HG03159 (cell line): Measurements from ENCODE around the gene HACD4.

Source experiments
- ATAC-seq: cut with Tn5 transposase; IDR thresholded peaks from one replicate; pipeline ENCODE4 v1.9.1; 2021; ENCODE audit warnings: mild to moderate bottlenecking, moderate library complexity; ENCODE audit not compliant: unreplicated experiment

Gene HACD4, protein sequence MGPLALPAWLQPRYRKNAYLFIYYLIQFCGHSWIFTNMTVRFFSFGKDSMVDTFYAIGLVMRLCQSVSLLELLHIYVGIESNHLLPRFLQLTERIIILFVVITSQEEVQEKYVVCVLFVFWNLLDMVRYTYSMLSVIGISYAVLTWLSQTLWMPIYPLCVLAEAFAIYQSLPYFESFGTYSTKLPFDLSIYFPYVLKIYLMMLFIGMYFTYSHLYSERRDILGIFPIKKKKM

DNA sequence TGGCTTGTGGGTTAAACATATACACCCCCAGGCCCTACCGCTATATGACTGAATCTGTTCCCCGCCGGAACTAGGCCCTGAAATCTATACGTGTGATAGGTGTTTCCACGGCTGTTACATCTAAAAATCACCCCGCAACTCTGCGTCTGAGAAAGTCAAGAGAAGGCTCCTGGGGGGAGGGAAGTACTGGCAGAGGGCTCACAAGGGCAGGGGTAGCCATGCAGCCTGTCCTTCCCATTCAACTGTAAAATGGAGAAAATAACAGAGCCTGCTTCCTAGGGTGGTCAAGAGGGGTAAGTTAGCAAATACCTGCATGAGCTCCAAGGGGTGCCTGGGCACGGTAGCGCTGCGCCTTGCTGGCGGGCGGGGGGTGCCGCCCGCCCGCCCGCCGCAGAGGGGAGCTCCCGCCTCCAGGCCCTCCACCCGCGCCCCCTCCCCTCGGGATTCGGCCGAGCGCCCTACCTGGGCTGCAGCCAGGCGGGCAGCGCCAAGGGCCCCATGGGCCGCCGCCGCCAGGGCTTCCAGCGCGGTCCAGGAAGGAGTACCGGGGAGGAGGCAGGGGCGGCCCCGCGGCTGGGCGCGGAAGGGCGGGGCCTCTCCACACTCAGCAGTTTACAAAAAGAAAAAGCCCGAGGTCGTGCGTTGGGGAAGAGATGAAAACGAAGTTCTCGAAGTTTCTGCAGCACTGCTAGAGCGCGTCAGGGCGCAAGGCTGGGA lies at the start of gene HACD4:
TSS of gene HACD4 (minus strand) at position 550 of the 717 bp plus-strand sequence. CDS start at position 500, 50 bp downstream.
- ATAC-seq: peak; percentile 70

DNA sequence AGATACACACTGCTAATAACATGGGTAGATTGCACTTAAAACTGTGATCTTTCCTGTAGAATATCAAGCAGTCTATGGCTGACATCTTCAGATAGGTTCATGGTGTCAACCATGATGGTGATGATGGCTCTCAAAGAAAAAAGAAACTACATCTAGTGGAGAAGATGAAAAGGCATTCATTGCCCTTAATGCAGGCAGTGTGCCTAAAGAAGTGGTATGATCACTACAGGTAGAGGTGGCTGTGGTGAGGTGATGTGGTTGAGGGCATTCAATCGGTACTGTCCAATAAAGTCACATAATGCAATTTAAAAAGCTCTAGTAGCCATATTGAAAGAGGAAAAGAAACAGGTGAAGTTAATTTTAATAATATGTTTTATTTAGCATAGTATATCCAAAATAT lies 49.4 kb upstream of the HACD4 start:
- no peak for ATAC-seq

DNA sequence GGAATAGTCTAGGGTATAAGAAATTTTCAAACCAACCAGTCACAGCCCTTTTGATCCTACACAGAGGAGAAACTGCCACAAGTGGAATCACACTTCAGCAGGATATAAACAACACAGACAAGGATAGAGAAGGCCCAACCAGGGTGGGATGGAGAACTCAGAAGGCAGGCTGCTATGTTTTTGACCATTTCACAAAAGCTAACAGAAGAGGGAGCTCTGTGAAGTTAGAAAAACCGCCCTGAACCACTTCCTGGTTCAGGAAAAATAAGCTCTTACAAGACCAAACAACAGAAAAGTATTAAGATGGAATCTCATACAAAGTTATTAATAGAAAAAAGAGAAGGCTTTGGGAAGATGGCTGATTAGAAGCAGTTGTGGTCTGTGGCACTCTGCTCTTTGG lies 47.3 kb upstream of the HACD4 start:
- ATAC-seq: no peak

DNA sequence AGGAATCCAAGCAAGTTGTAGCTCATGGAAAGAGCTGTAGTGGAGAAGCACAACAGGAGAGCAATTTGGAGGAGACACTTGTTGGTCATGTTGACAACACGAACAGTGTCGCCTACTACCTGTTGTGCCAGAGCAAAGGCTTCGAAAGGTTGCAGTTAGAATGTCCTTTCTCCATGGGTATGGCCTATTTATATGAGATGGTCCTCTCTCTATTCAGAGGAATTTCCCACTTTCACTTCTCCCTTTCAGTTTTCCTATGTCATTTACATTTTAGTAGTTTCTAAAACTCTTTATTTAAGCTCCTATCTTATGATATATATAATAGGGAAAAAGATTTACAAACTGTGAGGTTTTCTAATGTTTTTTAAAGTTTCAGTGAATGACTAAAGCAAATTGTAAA lies 46.3 kb upstream of the HACD4 start, which contains the start of gene IFNB1:
TSS of gene IFNB1 (minus strand) at position 162 of the 400 bp plus-strand sequence. CDS start at position 89, 73 bp downstream.
- no peak for ATAC-seq

DNA sequence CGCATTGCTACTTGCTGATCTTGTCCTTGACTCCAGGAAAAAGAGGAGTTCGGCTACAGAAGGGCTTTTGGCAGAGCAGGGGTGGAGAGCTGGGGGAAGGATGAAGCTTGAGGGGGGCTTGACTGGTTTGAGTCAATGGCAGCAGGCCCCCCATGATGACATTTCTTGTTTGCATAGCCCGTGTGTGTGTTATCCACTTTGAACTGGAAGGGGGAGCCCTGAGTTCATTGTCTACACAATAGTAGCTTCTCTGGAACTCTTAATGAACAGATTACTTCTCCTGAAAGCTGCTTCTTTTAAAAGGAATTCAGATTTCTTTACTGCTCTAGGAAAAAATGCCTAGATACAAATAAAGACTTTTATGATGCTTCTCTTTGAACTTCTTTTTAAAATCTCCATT lies 44.0 kb upstream of the HACD4 start:
- ATAC-seq: no peak

DNA sequence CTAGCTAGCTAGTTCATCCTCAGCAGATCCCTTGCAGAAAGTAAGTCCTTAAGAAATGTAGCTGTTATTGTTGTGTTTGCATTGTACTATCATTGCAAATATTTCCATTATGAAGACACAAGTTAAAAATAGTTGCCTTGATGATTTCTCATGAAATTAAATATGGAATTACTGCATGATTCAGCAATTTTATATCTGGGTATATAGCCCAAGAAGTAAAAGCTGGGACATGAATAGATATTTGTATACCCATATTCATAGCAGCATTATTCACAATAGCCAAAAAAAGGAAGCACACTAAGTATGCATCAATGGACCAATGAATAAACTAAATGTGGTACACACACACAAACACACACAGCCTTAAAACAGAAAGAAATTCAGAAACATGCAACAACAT lies 39.5 kb upstream of the HACD4 start:
- no peak for ATAC-seq

DNA sequence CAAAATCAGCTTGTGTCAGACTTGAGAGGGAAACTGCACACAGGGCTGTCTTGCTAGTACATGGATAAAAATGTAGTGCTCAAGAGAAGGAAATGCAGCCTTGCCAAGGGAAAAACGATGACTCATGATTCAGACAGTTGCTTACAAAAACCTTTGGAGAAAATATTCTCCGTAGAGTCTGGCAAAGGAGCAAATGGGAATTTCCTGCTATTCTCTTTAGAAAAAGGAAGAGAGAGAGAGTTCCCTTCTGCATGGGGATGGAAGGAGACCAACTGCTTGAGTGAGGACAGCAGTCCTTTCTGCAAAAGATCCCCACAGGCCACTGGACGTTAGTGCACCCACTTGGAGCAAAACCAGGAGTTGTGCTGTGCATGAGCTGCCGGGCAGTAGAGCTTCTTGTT lies 38.7 kb upstream of the HACD4 start:
- no peak for ATAC-seq

DNA sequence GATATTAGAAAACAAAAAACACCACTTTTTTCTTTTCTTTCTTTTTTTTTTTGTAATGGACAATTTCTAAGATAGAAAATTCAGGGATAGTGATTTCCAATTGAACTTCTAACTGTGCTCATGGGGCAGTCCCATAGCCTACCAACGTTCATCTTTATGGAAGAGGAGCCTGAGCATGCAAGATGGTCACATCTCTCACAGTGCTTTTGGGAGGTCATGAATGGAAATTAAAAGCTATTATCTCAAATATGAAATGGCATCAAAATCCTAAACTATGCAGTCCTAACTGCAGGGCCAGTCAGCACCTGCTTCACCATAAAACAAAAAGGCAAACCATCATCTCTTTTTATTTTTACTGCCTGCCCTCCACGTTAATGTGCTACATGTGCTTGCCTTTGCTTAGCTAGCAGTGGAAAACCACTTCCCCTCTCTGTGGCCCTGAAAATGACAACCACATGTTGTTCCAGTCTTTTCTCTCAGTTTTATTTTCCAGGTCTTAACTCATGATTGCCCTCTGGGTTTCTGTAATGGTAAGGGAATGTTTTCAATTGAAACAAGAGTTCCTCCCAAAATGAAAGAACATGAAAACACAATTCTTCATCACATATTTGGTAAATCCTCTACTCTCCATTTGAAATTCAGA lies 29.6 kb upstream of the HACD4 start:
- ATAC-seq: no peak

DNA sequence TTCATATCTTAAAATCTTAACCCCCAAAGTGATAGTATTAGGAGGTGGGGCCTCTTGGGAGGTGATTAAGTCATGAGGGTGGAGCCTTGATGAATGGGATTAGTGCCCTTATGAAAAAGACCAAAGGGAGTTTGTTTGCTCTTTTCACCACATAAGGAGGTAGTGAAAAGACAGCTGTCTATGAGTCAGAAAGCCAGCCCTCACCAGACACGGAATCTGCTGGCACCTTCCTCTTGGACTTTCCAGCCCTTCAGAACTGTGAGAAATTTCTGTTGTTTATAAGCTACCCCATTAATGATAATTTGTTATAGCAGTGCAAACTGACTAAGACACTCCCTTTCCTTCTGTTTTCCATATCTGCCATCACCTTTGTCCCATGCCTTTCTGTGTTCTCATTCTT lies 25.5 kb upstream of the HACD4 start:
- ATAC-seq: no peak

DNA sequence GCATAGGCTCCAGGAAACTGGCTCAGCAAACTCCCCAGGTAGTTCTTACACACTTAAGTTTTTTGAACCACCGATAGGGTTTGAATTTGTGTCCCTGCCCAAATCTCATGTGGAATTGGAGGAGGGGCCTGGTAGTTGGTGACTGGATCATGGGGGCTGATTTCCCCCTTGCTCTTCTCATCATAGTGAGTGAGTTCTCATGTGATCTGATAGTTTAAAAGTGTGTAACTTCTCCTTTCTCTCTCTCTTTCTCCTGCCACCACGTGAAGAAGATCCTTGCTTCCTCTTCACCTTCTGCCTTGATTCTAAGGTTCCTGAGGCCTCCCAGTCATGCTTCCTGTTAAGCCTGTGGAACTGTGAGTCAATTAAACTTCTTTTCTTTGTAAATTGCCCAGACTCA lies 22.4 kb upstream of the HACD4 start:
- ATAC-seq: no peak

DNA sequence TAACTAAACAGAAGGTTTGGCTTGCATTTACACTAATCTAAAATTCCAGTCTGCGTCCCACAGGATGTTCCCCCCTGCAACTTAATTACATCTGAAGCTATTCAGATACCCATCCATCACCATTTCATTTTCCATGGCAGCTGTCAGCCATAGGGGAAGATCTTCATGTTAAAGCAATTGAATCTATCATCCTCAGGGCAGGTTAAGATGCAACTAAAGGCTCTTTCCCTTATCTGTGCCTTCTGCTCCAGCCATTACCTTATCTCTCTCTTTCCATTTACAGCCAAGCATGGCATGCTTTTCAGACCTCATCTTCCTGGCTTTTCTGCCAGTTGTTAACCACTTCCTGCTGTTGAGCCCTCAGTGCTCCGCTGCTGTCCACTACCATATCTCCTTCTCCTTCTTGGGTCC lies 15.8 kb upstream of the HACD4 start:
- no peak for ATAC-seq

DNA sequence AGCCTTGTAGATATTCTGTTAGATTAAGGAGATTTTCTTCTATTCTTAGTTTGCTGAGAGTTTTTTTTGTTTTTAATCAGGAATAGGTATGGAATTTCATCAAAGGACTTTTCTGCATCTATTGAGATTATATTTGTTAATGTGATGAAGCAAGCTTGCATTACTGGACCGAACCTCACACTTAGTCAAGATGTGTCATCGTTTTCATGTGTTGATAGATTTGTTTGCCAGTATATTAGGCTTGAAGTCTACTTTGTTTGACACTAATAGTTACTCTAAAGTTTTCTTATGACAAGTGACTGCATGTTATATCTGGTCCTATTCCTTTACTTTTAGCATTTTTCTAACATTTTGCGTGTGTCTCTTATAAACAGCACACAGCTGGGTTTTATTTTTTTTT lies 12.4 kb upstream of the HACD4 start:
- no peak for ATAC-seq

DNA sequence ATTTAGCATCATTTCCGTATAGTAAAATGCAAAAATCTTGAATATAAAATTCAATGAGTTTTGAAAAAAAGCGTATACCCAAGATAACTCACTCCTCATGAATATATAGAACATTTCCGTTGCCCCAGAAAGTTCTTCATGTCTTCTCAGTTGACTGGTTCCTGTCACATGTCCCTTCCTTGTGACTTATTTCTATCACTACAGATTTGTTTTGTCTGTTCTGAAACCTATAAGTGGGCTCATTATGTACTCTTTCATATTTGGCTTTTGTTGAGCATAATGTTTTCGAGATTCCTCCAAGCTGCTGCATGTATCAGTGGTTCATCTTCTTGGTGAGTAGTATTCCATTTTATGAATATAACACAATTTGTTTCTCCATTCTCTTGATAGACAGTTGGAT lies 11.0 kb upstream of the HACD4 start:
- ATAC-seq: no peak

DNA sequence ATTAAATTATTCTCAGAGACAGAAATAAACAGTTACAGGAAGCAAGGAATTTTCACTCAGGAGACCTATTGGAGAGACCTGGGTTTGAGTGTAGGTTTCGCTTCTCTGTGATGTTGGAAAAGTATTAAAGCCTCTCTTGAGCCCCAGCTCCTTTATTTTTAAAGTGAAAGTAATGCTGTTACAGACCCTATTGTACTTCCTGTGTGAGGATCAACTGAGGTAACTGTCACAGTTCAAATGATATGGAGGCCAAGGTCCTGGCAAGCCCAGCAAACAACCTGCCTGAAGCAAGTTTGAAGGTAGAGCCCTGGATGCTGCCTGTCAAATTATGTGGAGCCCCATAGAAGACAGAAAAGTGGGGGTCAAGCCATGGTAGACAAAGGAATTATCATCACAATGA lies 7.9 kb upstream of the HACD4 start:
- ATAC-seq: no peak

DNA sequence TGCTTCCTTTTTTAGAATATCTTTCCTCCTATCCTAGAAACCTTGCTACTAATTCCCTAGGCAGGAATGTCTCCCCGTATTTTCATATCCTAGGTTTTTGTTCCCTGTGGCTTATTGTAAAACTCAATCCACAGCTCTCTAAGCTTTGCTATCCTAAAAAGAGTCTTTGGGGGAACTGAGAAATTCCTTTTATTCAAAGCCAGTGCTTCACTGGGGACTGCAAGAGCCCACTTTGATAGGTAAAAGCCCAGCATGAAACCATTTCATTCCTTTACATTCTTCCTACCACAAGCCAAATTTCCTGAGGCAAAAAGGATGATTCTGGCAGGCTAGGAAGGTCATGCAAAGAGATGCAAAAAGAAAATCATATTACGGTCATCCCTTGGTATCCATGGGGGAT lies 5.8 kb upstream of the HACD4 start:
- ATAC-seq: no peak

DNA sequence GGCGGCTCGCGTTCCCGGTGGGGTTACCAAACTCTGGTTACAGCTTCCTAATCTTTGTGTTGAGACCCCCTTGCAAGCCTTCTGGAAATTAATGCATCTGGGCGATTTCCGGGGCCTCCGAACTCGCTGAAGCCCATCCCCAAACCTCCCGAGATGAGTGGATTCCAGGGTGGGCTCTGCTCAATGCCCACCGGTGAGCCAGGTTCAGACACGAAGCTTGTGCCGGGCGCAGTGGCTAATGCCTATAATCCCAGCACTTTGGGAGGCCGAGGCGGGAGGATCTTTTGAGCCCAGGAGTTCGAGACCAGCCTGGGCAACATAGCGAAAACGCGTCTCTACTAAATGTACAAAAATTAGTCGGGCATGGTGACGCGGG lies 356 bp upstream of the HACD4 start:
- ATAC-seq: no peak

DNA sequence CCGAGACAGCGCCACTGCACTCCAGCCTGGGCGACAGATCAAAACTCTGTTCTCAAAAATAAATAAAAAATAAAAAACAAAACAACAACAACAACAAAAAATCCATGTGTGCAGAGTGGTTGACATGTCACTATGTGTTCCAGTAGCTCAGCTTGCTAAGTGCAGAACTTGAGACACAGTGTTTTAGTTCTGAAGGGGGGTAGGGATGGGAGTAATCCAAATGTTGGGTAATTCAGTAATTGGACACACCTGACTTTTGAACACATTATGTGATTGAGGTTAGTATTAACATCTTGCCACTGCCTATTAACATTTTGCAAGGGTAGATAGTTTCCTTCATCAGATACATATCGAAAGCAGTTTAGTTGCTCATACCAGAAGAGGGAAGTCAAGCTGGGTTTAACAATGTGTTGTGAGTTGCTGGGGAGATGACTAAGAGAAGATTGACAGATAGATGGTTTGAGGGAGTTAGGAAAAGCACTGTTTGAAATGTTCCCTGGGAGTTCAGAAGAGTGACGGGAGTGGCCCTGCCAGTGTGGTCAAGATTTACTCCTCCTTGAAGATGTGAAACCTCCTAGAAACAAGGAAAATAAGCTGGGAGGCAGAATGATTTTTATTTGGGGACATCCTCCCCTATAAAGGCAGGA lies 928 bp downstream of the HACD4 start:
- ATAC-seq: peak; percentile 85

DNA sequence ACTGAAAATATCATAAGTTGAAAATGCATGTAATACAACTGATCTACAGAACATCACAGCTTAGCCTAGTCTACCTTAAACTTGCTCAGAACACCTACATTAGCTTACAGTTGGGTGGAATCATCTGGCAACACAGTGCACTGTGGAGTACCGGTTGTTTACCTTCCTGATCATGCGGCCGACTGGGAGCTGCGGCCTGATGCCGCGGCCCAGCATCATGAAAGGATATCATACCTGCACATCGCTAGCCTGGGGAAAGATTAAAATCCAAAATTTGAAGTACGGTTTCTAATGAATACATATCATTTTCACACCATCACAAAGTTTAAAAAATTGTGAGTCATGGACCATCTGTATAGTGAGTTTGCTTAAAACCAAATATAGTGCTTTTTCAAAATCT lies 1.8 kb downstream of the HACD4 start:
- no peak for ATAC-seq

DNA sequence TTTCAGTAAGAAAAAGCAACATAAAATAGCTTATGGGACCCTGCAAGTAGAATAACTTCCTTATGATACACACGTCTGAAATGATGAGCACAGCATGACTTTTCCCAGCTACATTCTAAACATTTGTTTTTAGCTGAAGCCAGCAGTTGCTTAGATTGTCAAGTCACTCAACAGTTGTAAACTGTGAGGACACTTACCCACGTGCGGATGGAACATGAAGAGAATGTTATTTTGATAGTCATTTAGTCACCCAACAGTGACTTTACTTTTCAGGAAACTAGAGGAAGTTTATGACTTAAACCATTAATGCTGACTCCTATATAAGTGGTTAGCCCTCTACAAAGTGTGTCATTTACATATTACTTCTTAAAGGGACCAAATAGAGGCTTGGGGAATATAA lies 3.0 kb downstream of the HACD4 start:
- ATAC-seq: no peak

DNA sequence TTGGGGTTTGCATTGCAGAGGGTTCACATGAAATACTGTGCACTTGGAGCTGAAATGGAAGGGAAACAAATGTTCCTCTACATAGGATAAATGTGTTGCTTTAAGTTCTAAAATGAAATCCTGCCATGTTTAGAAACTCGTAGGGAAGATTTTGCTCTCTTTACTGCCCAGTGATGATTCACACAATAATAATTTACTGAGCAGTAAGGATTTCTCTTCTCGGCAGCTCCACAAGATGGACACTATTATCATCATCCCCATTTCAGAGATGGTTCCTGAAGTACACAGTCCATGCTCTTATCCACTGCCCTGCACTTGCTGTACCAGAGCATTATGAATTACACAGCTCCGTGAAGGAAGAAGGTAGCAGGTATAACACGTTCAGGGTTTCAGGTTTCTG lies 4.1 kb downstream of the HACD4 start:
- ATAC-seq: no peak

DNA sequence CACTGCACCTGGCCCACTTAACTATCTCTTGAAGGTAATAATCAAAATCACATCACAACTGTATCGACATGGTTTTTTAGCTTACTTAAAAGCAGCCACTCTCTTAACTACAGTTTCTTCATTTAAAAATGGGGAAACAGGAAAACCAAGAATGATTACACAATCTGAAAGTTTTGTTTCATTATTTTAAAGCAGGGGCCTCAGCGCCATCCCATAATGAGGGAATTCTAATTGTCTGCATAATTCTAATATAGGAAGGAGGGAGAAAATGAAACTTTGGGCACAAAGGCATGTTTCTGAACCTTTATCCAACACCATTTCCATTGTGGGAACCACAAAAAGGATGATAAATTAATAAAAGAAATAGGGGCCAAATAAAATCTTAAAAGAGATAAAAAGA lies 7.6 kb downstream of the HACD4 start:
- no peak for ATAC-seq

DNA sequence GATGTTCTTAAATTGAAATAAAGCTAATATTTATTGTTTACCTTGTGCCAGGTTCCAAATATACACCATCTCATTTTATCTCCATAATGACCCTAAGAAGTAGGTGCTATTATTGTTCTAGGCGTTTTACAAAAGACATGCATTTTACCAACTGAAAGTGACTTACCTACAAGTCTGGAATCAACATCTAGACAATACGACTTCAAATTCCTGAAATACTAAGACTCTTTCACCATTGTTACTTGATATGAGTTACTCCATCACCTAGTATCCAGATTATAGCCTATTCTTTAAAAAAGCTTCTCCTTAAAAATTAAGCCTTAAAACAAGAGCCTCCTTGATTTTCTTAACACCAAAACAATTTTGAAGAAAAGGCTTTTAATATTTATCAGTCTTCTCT lies 13.3 kb downstream of the HACD4 start:
- no peak for ATAC-seq
